GM18858 (cell line): ENCODE results near the gene ZNF48.

Experiments used
- ATAC-seq: cut with Tn5 transposase; IDR thresholded peaks from one replicate; pipeline ENCODE4 v1.9.1; 2021; ENCODE audit not compliant: unreplicated experiment

The ZNF48 gene

DNA sequence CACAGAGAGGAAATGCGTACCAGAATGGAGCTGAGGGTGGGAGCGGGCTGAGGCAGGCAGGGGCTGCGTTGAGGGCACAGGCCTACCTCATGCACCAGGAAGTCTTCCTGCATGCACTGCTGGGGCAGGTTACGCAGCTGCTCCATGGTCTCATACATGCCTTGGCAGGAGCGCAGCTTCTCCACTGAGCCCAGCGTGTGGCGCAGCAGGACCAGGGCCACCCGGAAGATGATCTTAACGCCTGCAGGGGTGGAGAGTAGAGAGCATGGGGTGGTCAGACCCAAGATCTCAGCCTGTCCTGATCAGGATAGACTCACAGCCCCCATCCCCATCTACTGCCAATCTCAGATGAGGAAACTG is 36.7 kb upstream of the ZNF48 start:
- no peak for ATAC-seq

DNA sequence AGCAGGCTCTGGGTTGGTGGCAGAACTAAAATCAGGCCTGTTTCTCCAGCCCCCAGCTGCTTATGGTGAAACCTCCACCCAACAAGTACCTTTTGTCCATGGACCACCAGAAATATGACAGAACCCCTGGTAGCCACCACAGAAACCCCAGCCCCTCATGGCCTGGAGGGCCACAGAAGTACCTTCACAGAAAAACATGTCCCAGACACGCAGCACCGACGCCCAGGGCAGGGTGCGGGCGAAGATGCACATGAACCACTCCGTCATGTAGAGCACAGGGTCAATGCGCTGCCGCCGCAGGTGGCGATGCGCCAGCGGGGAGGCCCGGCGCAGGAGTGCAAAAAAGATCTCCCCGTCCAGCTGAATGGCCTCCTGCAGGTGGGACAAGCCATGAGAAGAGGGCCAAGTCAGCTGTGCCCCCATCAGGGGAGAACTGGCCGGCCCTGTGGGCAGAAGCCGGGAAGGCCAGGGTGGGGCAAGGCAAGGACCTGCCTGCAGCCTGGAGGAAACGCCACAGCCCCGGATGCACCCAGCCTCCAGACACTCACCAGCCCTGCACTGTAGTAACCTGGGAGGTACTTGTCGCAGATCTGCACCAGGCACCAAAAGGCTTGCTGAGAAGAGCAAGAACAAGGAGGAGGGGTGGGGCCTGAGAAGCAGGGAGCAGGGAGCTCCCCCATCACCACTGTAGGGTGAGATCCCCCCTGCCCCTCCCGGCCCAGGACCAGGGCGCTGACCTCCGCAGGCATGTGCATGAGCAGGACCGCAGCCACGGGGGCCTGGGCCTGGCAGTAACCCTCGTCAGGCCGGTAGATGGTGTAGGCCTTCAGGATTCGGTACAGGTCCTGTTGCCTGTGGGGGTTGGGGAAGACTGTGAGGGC is 36.0 kb upstream of the ZNF48 start:
- no peak for ATAC-seq

DNA sequence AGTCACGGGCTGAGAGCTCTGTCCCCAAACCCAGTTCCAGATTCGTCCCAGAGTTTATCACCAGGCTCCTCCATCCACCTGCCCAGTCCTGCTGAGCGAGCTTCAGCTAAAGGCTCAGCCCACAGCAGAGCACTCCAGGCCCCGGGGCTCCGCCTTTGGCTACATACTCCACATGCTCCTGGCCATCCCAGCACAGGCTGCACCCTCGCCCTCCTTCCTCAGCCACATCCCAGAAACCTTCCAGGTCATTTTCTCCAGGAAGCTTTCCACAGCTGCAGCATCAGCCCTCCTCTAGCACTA is 35.4 kb upstream of the ZNF48 start:
- ATAC-seq = no peak

- ATAC-seq = no peak
Observed at GRCh38 chr16:30361180-30361579, 34.0 kb upstream of the ZNF48 start.

GRCh38 chr16:30365200-30365599 is 30.0 kb upstream of the ZNF48 start:
- no peak for ATAC-seq

GRCh38 chr16:30366511-30366910 is 28.7 kb upstream of the ZNF48 start:
- ATAC-seq = no peak

DNA sequence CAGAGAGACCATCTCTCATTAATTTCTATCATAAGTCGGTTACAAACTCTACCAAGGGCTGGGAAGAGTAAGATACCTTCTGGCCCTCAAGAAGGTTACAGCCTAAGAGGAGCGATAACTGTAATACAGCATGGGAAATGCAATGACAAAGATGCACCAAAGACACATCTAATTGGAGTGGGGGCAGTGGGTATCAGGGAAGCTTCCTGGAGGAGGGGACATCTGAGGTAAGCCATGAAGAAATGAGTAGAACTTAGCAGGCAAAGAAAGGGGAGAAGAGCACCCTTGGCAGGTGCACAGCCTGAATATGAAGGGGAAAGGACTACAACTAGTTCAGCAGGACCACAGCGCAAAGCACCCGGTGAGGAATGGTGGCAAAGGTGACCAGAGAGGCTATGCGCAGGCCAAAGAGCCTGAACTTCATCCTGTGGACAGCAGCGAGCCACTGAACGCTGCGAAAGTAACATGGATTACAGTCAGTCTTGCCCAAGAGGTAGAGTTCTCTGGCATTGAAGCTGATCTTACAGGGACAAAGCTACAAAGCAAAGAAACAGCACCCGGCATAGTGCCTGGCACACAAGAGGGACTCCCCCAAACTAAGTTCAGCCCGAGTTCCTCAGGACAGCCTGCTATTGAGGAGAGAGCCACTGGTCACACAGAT is 27.7 kb upstream of the ZNF48 start:
- no peak for ATAC-seq

DNA sequence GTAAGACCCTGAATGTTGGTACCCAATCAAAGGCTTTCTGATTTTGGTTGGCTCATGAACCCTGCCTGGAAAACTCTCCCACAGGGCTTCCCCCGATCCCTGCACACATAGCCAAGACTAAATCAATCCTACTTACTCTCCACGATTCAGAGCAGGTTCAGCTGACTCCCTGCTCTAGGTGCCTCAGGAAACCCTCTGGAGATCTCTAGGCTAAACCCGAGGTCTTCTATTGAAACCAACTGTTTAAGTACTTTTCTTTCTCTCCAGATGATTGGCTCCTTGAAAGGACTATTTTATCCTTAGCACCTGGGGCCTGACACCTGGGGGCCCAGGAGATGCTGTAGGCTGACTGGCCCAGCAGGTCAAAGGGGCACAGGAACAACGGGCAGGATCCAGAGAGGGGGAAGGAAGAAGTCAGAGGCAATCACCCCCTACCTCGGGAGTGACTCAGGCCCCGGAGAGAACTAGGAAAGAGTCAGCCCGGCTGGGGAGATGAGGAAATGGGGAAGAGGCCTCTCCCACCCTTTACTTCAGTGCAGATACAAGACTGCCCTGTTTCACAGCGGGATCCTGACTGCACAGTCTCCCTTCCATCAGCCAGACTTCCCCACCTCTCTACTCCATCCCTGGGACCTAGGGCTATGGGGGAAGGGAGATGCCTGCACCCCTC is 27.0 kb upstream of the ZNF48 start:
- no peak for ATAC-seq

DNA sequence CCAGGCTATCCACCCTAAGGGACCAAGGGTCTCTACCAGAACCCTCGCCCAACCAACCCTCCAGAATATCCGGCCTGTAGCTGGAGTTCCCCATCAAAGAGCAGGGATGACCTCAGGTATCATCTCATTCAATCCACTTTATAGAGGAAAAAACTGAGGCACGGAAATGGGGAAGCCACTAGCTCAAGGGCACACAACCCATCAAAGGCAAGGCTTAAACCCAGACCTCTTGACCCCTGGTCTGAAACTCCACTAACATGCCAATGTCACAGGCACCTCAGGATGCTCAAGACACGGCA is 26.5 kb upstream of the ZNF48 start:
- ATAC-seq = no peak

DNA sequence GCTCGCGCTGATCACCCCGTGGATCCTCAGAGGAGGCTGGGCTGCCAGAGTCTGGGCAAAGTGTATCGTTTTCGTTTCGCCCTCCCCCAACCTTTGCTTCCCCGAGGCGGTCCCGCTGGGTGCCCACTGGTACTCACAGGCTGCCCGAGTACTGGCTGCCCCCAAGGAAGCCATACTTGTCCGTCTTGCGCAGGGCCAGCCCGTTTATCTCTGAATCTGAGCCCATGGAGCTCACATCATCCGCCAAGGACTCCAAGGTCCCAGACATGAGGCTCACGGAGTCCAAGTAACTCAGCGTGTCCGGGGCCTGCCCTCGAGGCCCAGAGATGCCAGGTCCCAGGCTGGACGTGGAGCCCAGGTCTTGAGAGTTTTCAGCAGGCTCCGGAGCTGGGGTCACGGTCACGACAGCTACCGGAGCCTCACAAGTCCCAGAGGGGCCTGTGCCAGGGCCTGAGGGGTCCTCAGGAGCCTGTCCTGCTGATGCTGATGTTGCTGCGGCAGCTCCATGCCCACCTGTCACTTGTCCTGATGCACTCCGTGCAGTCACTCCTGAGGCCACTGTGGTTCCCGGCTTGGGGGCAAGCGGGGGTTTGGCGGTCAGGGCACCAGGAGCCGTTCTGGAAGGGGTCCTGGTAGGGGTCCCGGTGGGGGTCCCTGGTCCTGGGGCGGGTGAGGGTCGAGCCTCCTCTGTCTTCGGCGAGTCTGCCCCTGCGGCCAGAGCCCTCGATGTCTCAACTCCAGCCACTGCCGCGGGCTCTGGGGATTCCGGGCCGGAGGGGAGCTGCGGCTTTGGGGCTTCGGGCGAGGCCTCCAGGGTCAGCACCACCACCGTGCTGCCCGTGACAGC is 25.9 kb upstream of the ZNF48 start:
- ATAC-seq = no peak

DNA sequence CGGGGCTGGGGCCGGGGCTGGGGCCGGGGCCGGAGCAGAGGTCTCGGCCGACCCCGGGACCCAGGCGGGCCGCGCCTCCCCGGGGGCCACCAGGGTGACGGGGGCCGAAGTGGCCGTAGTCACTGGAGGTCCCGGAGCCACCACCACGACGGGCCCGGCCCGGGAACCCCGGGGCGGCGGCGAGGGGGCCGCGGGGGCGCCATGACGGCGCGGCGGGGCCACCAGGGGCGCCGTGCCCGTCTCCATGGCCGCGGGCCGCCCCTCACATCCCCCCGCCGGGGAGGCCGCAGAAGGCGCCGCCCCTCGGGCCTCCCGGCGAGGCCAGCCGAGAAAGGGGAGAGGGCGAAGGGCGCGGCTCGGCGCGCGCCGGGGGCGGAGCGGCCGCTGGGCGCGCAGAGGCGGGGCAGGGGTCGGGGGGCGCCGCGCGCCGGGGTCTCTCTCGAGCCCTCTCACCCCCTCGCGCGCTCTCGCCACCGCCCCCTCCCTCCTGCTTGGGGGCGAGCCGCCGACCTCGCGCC is 25.2 kb upstream of the ZNF48 start:
- ATAC-seq = peak; percentile 6

DNA sequence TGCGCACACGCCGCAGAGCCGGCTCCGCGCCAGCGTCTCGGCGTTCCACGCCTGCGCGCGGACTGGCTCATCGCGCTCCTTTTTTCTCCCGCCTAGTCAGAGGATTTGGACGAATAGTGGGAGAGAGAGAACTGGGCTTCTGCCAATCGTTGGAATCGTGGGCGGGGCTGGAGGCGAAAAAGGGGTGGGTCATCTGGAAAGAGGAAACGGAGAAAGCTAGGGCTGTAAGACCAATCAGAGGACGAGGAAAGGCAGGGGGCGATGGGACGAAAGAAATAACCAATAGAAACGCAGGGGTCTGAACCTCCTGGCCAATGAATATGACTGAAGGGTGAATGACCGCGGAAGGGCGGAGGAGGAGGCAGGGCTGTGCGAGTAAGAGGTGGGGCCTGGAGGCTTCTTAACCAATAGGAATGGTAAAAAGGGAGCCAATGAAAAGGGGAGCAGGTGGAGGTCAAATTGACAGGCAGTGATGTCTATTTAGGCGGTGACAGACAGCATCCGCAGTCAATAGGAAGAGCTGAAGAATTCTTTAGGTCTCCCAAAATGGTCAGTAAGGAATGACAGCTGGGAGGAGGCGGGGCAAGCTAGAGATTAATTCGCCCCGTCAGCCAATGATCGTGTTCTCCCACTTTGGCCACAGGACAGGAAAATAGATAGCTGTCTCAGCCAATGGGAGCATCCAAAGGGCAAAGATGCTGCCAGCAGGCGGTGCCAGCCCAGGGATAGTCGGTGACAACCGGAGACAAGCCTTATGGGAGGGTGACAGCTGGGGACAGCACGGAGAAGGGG is 24.6 kb upstream of the ZNF48 start, which contains the start of gene TBC1D10B:
TSS of gene TBC1D10B (minus strand) at position 39 of the 792 bp plus-strand sequence. CDS start 311 bp downstream, outside the sequence.
- peak; percentile 77 for ATAC-seq

GRCh38 chr16:30371248-30371816 is 23.9 kb upstream of the ZNF48 start:
- ATAC-seq = no peak

DNA sequence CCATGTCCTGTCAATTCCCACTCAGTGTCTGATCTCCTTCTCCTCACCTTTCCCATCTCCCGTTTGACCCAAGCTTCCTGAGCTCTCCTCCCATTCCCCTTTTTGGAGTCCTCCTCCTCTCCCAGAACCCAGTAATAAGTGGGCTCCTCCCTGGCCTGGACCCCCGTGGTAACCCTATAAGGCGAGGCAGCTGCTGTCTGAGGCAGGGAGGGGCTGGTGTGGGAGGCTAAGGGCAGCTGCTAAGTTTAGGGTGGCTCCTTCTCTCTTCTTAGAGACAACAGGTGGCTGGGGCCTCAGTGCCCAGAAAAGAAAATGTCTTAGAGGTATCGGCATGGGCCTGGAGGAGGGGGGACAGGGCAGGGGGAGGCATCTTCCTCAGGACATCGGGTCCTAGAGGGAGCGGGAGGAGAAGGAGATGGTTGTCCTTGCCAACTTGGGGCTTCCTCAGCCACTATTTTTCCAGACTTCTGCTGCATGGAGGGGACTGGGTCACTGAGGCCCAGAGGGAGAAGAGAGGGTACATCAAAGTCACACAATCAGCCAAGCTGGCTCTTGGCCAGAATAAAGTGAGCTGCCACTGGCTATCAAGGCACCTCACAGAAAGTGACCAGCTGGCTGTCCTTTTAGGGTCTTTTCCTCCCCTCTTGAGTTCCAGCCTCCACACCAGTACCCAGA is 23.0 kb upstream of the ZNF48 start:
- ATAC-seq = no peak

GRCh38 chr16:30372725-30373124 is 22.5 kb upstream of the ZNF48 start:
- no peak for ATAC-seq

GRCh38 chr16:30374538-30374937 is 20.7 kb upstream of the ZNF48 start, which contains the start of gene MYL11:
MYL11 (plus strand) TSS chr16:30374802; CDS start chr16:30374858, 56 bp downstream.
- no peak for ATAC-seq

DNA sequence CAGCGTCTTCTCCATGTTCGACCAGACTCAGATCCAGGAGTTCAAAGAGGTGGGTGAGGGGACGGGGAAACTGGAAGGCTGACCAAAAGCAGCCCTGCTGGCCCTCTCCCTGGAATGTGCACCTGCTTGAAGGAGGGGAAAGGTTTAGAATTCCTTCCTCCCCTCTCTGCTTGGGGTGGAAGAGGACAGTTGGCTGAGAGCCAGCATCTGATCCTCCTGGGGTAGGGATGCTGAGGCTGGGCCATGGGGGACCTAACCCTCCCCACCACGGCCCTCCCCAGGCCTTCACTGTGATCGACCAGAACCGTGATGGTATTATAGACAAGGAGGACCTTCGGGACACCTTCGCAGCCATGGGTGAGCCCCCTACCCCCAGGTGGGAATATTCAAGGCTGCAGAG is 19.4 kb upstream of the ZNF48 start:
- ATAC-seq = no peak

DNA sequence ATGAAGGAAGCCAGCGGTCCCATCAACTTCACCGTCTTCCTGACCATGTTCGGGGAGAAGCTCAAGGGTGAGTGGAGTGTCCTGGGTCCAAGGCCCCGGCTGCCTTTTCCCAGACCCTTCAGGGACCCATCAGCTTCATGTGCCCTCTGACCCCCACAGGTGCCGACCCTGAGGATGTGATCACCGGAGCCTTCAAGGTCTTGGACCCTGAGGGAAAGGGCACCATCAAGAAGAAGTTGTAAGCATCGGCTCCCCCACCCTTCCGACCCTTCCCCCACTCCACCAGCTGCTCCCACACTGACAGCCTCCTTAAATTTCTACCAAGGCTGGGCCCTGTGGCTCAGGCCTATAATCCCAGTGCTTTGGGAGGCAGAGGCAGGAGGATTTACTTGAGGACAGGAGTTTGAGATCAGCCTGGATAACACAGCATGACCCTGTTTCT is 18.7 kb upstream of the ZNF48 start:
- no peak for ATAC-seq
